HEK293 (cell line): ENCODE data around the gene ATXN7.

ENCODE experiments used
- CTCF ChIA-PET: fragments of 350-600 bp; formaldehyde crosslinking; extraction: SDS; loops from one replicate; lab custom pipeline; 2021; ENCODE audit warnings: antibody characterized with exemption; lab: Yijun Ruan, JAX
- POLR2A ChIA-PET: fragments of 300-600 bp; formaldehyde crosslinking; extraction: SDS; loops from one replicate; lab custom pipeline; 2020; ENCODE audit warnings: antibody characterized with exemption, inconsistent platforms; lab: Yijun Ruan, JAX
- H3K27ac ChIP-seq: fragments of 200-500 bp; sonication (Bioruptor generic); 2 replicates; pipeline ENCODE4 v1.5.1; 2014; ENCODE audit warnings: low read depth, low read length, control low read depth, inconsistent platforms; ENCODE audit errors: extremely low read depth
- H3K36me3 ChIP-seq, 2 experiments: fragments of 200-500 bp in 1 of 2; sonication (Bioruptor generic) in 1 of 2; 1 replicate in 1 of 2; 2 replicates in 1 of 2; pipeline ENCODE4 v1.5.1; 2014 to 2017; ENCODE audit warnings: inconsistent platforms in 2 of 2, low read length in 2 of 2; ENCODE audit not compliant: control insufficient read depth in 2 of 2, insufficient read depth in 1 of 2
- H3K4me1 ChIP-seq: fragments of 200-500 bp; sonication (Bioruptor generic); 2 replicates; pipeline ENCODE4 v1.5.1; 2014; ENCODE audit warnings: mild to moderate bottlenecking, low read length, inconsistent platforms; ENCODE audit not compliant: control insufficient read depth, insufficient read depth
- H3K4me3 ChIP-seq: 2 replicates; pipeline ENCODE4 v1.5.1; 2011; ENCODE audit warnings: low read depth, mild to moderate bottlenecking, control low read depth, low read length, moderate library complexity
- H3K9me3 ChIP-seq: fragments of 200-500 bp; sonication (Bioruptor generic); 2 replicates; pipeline ENCODE4 v1.5.1; 2014; ENCODE audit warnings: low read depth, low read length, inconsistent platforms; ENCODE audit not compliant: control insufficient read depth, insufficient read depth
- GLI2 ChIP-seq: fragments of 450-650 bp; formaldehyde crosslinking; IDR thresholded peaks from 2 replicates; pipeline ENCODE4; 2017; ENCODE audit warnings: missing biosample characterization, missing genetic modification characterization, low read depth, borderline replicate concordance
- INSM2 ChIP-seq: fragments of 450-650 bp; formaldehyde crosslinking; IDR thresholded peaks from 2 replicates; pipeline ENCODE4 v1.5.1; 2016; ENCODE audit warnings: missing biosample characterization, missing genetic modification characterization
- KLF9 ChIP-seq: fragments of 450-650 bp; formaldehyde crosslinking; IDR thresholded peaks from 2 replicates; pipeline ENCODE4 v1.5.1; 2016; ENCODE audit warnings: missing biosample characterization, missing genetic modification characterization, low read depth
- MYNN ChIP-seq: fragments of 450-650 bp; formaldehyde crosslinking; IDR thresholded peaks from 2 replicates; pipeline ENCODE4 v1.5.1; 2016; ENCODE audit warnings: missing biosample characterization, missing genetic modification characterization, borderline replicate concordance
- OVOL3 ChIP-seq: fragments of 450-650 bp; formaldehyde crosslinking; IDR thresholded peaks from 2 replicates; pipeline ENCODE4 v1.5.1; 2016; ENCODE audit warnings: missing biosample characterization, missing genetic modification characterization
- SCRT1 ChIP-seq: fragments of 450-650 bp; formaldehyde crosslinking; IDR thresholded peaks from 2 replicates; pipeline ENCODE4 v1.5.1; 2016; ENCODE audit warnings: missing biosample characterization, missing genetic modification characterization, borderline replicate concordance
- SP2 ChIP-seq: fragments of 450-650 bp; formaldehyde crosslinking; IDR thresholded peaks from 2 replicates; pipeline ENCODE4 v1.5.1; 2016; ENCODE audit warnings: missing biosample characterization, missing genetic modification characterization
- YY1 ChIP-seq: fragments of 450-650 bp; formaldehyde crosslinking; IDR thresholded peaks from 2 replicates; pipeline ENCODE4 v1.5.1; 2018; ENCODE audit warnings: missing biosample characterization, missing genetic modification characterization
- ZBTB44 ChIP-seq: fragments of 450-650 bp; IDR thresholded peaks from 2 replicates; pipeline ENCODE4 v1.5.1; 2018; ENCODE audit warnings: missing biosample characterization, mild to moderate bottlenecking, missing genetic modification characterization
- ZIC2 ChIP-seq: fragments of 450-650 bp; formaldehyde crosslinking; IDR thresholded peaks from 2 replicates; pipeline ENCODE4 v1.5.1; 2016; ENCODE audit warnings: missing biosample characterization, missing genetic modification characterization
- ZNF133 ChIP-seq: fragments of 450-650 bp; formaldehyde crosslinking; IDR thresholded peaks from 2 replicates; pipeline ENCODE4 v1.5.1; 2016; ENCODE audit warnings: missing biosample characterization, missing genetic modification characterization
- ZNF138 ChIP-seq: fragments of 450-650 bp; formaldehyde crosslinking; IDR thresholded peaks from 2 replicates; pipeline ENCODE4 v1.5.1; 2016; ENCODE audit warnings: missing biosample characterization, missing genetic modification characterization, borderline replicate concordance
- ZNF202 ChIP-seq: fragments of 450-650 bp; formaldehyde crosslinking; IDR thresholded peaks from 2 replicates; pipeline ENCODE4 v1.5.1; 2016; ENCODE audit warnings: missing biosample characterization, missing genetic modification characterization, borderline replicate concordance
- ZNF248 ChIP-seq: fragments of 450-650 bp; formaldehyde crosslinking; IDR thresholded peaks from 2 replicates; pipeline ENCODE4 v1.5.1; 2017; ENCODE audit warnings: missing biosample characterization, missing genetic modification characterization
- ZNF354C ChIP-seq: fragments of 450-650 bp; formaldehyde crosslinking; IDR thresholded peaks from 2 replicates; pipeline ENCODE4 v1.5.1; 2016; ENCODE audit warnings: missing biosample characterization, missing genetic modification characterization, low read depth, borderline replicate concordance
- ZNF366 ChIP-seq: fragments of 450-650 bp; formaldehyde crosslinking; conservative IDR thresholded peaks from 2 replicates; pipeline ENCODE4 v1.5.1; 2016; ENCODE audit warnings: missing biosample characterization, missing genetic modification characterization
- ZNF426 ChIP-seq: fragments of 450-650 bp; formaldehyde crosslinking; IDR thresholded peaks from 2 replicates; pipeline ENCODE4 v1.5.1; 2017; ENCODE audit warnings: missing biosample characterization, missing genetic modification characterization, mild to moderate bottlenecking, inconsistent platforms, moderate library complexity
- ZNF449 ChIP-seq: fragments of 450-650 bp; formaldehyde crosslinking; IDR thresholded peaks from 2 replicates; pipeline ENCODE4 v1.5.1; 2017; ENCODE audit warnings: missing biosample characterization, mild to moderate bottlenecking, missing genetic modification characterization, moderate library complexity
- ZNF585B ChIP-seq: fragments of 450-650 bp; formaldehyde crosslinking; IDR thresholded peaks from 2 replicates; pipeline ENCODE4 v1.5.1; 2016; ENCODE audit warnings: missing biosample characterization, missing genetic modification characterization
- ZNF624 ChIP-seq: fragments of 450-650 bp; formaldehyde crosslinking; IDR thresholded peaks from 2 replicates; pipeline ENCODE4 v1.5.1; 2017; ENCODE audit warnings: missing biosample characterization, missing genetic modification characterization
- ZNF626 ChIP-seq: fragments of 450-650 bp; sonication (Bioruptor Pico); formaldehyde crosslinking; IDR thresholded peaks from 2 replicates; pipeline ENCODE4 v1.5.1; 2018; ENCODE audit warnings: missing biosample characterization, missing genetic modification characterization, inconsistent platforms
- ZNF645 ChIP-seq: fragments of 450-650 bp; formaldehyde crosslinking; IDR thresholded peaks from 2 replicates; pipeline ENCODE4; 2016; ENCODE audit warnings: missing biosample characterization, missing genetic modification characterization
- TF ChIP-seq, protein P1 (sequence below): fragments of 450-650 bp; formaldehyde crosslinking; IDR thresholded peaks from 2 replicates; pipeline ENCODE4 v1.5.1; 2016; ENCODE audit warnings: missing biosample characterization, missing genetic modification characterization
- TF ChIP-seq, protein P2 (sequence below): fragments of 450-650 bp; formaldehyde crosslinking; IDR thresholded peaks from 2 replicates; pipeline ENCODE4 v1.5.1; 2017; ENCODE audit warnings: missing biosample characterization, missing genetic modification characterization
- TF ChIP-seq, protein P3 (sequence below): fragments of 450-650 bp; formaldehyde crosslinking; IDR thresholded peaks from 2 replicates; pipeline ENCODE4 v1.5.1; 2016; ENCODE audit warnings: missing biosample characterization, missing genetic modification characterization

ATXN7 gene

GRCh38 chr3:63830526-63830925, 33.1 kb upstream of the ATXN7 start:
- TF ChIP-seq, protein P1, sequence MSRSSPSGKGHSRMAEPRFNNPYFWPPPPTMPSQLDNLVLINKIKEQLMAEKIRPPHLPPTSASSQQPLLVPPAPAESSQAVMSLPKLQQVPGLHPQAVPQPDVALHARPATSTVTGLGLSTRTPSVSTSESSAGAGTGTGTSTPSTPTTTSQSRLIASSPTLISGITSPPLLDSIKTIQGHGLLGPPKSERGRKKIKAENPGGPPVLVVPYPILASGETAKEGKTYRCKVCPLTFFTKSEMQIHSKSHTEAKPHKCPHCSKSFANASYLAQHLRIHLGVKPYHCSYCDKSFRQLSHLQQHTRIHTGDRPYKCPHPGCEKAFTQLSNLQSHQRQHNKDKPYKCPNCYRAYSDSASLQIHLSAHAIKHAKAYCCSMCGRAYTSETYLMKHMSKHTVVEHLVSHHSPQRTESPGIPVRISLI (tag by site-specific recombination) = no peak
- TF ChIP-seq ZBTB44 (tag by site-specific recombination) = no peak
- TF ChIP-seq OVOL3 (tag by site-specific recombination) = no peak
- TF ChIP-seq SP2 (tag by site-specific recombination) = no peak
- no peak for TF ChIP-seq ZNF626 (tag by site-specific recombination)
- TF ChIP-seq ZNF133 (tag by site-specific recombination) = no peak
- TF ChIP-seq, protein P2, sequence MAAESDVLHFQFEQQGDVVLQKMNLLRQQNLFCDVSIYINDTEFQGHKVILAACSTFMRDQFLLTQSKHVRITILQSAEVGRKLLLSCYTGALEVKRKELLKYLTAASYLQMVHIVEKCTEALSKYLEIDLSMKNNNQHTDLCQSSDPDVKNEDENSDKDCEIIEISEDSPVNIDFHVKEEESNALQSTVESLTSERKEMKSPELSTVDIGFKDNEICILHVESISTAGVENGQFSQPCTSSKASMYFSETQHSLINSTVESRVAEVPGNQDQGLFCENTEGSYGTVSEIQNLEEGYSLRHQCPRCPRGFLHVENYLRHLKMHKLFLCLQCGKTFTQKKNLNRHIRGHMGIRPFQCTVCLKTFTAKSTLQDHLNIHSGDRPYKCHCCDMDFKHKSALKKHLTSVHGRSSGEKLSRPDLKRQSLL = no peak
- no peak for TF ChIP-seq ZNF645 (tag by site-specific recombination)
- no peak for TF ChIP-seq ZNF248 (tag by site-specific recombination)
- no peak for TF ChIP-seq ZIC2 (tag by site-specific recombination)
- TF ChIP-seq ZNF354C = no peak
- TF ChIP-seq MYNN (tag by site-specific recombination) = no peak
- TF ChIP-seq YY1 = no peak
- no peak for TF ChIP-seq ZNF585B
- TF ChIP-seq SCRT1 (tag by site-specific recombination) = no peak
- no peak for TF ChIP-seq ZNF202
- TF ChIP-seq, protein P3, sequence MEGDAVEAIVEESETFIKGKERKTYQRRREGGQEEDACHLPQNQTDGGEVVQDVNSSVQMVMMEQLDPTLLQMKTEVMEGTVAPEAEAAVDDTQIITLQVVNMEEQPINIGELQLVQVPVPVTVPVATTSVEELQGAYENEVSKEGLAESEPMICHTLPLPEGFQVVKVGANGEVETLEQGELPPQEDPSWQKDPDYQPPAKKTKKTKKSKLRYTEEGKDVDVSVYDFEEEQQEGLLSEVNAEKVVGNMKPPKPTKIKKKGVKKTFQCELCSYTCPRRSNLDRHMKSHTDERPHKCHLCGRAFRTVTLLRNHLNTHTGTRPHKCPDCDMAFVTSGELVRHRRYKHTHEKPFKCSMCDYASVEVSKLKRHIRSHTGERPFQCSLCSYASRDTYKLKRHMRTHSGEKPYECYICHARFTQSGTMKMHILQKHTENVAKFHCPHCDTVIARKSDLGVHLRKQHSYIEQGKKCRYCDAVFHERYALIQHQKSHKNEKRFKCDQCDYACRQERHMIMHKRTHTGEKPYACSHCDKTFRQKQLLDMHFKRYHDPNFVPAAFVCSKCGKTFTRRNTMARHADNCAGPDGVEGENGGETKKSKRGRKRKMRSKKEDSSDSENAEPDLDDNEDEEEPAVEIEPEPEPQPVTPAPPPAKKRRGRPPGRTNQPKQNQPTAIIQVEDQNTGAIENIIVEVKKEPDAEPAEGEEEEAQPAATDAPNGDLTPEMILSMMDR (tag by site-specific recombination) = no peak
- TF ChIP-seq ZNF449 (tag by site-specific recombination) = no peak
- POLR2A ChIA-PET = no interaction called here
- H3K4me1 ChIP-seq = no peaks in the 10 kb centered on the region
- H3K36me3 ChIP-seq = peaks cover 4 to 48% of the 10 kb centered on the region in 2 experiments
- no peak overlapping the region for H3K27ac ChIP-seq
- no peaks in the 10 kb centered on the region for H3K9me3 ChIP-seq
- CTCF ChIA-PET = interaction anchor here (1.1 kb wide), 1 partner anchor 481 kb away, joined by 3 read pairs; no protein-coding TSS in a partner anchor
- H3K4me3 ChIP-seq = no peak overlapping the region

DNA sequence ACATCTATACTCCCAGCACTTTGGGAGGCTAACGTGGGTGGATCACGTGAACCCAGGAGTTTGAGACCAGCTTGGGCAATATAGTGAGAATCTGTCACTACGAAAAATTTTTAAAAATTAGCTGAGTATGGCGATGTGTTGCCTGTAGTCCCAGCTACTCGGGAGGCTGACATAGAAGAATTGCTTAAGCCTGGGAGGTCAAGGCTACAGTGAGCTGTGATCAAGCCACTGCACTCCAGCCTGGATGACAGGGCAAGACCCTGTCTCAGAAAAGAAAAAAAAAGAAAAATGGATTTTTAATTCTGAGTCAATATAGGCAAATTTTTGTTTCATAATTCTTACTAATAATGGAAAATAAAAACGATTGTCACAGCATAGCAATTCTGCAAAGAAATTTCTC, 31.3 kb upstream of the ATXN7 start:
- POLR2A ChIA-PET = no interaction called here
- no peaks in the 10 kb centered on the region for H3K4me1 ChIP-seq
- H3K36me3 ChIP-seq = peaks cover 4 to 53% of the 10 kb centered on the region in 2 experiments
- TF ChIP-seq INSM2 (tag by site-specific recombination) = no peak
- no peak for TF ChIP-seq ZNF138
- no peak for TF ChIP-seq ZNF624 (tag by site-specific recombination)
- no peak for TF ChIP-seq GLI2
- no peak for TF ChIP-seq ZNF426
- TF ChIP-seq KLF9 (tag by site-specific recombination) = no peak
- TF ChIP-seq ZNF366 = no peak

More for the DNA sequence above, 31.3 kb upstream of the ATXN7 start:
- CTCF ChIA-PET = interaction anchor here (2.0 kb wide), 1 partner anchor 14 kb away, joined by 9 read pairs; no protein-coding TSS in a partner anchor
- Histone ChIP-seq H3K27ac (no peak overlapping the region), H3K4me3 (no peak overlapping the region), H3K9me3 (no peaks in the 10 kb centered on the region)
